ENCODE data around the gene SMAD7.

SMAD7 gene

GRCh38 chr18:48913775-48914174 is 37.0 kb downstream of the SMAD7 start:
- DNase-seq, result no peak

DNA sequence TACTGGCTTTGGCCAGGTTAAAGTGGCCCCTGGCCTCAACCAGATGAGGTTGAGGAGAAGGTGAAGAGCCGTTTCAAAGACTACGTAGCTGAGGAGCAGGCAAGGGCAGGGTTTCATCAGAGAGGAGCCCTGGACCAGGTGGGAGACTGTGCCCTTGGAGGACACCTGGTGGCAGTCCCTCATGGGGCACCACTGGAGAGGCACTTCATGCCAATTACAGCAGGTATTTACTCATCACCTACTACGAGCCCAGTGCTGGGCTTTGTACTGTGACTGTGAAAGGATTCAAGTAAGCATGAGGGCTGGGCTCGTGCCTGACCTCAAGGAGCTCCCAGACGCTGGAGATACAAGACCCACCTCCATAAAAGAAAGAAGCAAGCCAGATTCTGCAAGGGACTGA is 37.6 kb downstream of the SMAD7 start:
- DNase-seq, result no peak

GRCh38 chr18:48910972-48911545 is 39.7 kb downstream of the SMAD7 start:
- no peak for DNase-seq

DNA sequence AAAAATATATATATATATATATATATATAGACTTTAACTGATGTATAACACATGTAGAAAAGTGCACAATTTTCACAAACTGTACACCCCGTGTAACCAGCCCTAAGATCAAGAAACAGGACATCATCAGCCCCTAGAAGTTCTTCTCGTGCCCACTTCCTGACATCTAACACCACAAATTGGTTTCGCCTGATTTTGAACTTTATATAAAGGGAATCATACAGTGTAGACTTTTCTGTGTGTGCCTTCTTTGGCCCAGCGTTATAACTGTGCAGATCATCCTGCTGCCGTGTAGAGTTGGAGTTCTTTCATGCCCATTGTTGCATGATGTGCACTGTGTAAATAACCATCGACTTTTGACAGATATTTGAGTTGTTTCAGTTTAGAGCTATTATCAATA is 41.0 kb downstream of the SMAD7 start:
- DNase-seq, result no peak

DNA sequence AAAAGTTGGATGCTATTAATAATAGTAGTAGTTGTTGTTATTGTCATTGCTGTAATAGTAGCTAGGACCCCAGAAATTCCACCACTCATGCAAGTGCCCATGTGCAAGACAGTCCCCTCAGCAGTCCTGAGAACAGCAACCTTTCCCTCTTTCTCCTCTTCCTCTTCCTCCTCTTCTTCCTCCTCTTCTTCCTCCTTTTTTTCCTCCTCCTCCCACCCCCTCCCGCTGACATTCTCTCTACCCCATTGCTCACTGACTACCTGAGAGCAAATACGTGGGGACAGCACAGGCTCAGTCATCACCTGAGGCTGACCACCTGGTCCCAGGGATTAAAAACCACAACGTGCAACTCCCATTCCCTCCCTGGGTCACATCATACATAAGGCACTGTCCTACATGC is 41.8 kb downstream of the SMAD7 start:
- no peak for DNase-seq

- no peak for DNase-seq
Observed at GRCh38 chr18:48905513-48905912, 45.3 kb downstream of the SMAD7 start.

DNA sequence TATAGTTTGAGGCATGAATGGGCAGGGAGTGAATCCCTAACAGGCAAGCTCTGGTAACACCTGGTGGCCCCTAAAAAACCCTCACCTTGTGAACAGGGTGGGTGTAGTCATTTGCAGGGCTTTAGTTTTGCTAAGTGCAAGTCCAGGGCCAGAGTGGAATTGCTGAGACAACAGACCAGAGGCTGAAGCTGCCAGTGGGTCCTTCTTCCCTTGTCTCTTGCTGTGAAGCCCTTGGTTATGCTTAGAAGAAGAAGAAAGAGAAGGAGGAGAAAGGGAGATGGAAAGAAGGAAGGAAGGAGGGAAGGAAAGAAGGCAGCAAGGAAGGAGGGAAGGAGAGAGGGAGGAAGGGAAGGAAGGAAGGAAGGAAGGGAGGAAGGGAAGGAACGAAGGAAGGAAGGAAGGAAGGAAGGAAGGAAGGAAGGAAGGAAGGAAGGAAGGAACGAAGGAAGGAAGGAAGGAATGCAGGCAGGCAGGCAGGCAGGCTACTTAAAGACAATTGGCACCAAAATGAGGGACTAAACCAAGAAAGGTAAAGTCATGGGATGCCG is 45.8 kb downstream of the SMAD7 start:
- DNase-seq, result no peak

- DNase-seq, result no peak
Observed at GRCh38 chr18:48904091-48904490, 46.7 kb downstream of the SMAD7 start.

- no peak for DNase-seq
Observed at GRCh38 chr18:48902856-48903601, 47.7 kb downstream of the SMAD7 start.

- no peak for DNase-seq
Observed at GRCh38 chr18:48902023-48902855, 48.5 kb downstream of the SMAD7 start.

- no peak for DNase-seq
Observed at GRCh38 chr18:48901145-48902022, 49.4 kb downstream of the SMAD7 start.

GRCh38 chr18:48900469-48900868 is 50.3 kb downstream of the SMAD7 start:
- no peak for DNase-seq

DNA sequence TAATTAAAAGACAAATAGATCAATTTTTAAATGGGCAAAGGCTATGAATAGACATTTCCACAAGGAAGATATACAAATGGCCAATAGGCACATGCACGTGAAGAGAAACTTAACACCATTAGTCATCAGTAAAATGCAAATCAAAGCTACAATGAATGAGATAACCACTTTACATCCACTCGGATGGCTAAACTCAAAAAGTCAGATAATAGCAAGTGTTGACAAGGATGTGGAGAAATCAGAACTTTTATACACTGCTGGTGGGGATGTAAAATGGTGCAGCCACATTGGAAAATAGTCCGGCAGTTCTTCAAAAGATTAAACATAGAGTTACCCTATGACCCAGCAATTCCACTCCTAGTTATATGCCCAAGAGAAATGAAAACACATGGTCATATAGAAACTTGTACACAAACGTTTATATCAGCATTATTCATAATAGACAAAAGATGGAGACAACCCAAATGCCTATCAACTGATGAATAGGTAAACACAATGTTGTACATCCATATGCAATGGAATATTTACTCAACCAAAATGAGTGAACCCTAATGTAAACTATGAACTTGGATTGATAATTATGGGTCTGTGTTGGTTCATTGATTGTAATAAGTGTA is 51.1 kb downstream of the SMAD7 start:
- no peak for DNase-seq

DNA sequence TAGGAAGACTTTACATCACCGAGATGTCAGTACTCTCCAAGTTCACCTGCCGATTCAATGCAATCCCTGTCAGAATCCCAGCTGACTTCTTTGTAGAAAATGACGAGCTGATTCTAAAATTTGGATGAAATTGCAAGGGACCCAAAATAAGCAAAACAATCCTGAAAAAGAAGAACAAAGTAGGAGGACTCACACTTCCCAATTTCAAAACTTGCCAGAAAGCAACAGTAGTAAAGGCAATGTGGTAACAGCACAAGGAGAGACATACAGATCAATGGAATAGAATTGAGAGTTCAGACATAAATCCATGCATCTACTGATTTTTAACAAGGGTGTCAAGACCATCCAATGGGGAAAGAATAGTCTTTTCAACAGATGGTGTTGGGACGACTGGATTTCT is 52.2 kb downstream of the SMAD7 start:
- no peak for DNase-seq

GRCh38 chr18:48897531-48897930 is 53.2 kb downstream of the SMAD7 start:
- no peak for DNase-seq

DNA sequence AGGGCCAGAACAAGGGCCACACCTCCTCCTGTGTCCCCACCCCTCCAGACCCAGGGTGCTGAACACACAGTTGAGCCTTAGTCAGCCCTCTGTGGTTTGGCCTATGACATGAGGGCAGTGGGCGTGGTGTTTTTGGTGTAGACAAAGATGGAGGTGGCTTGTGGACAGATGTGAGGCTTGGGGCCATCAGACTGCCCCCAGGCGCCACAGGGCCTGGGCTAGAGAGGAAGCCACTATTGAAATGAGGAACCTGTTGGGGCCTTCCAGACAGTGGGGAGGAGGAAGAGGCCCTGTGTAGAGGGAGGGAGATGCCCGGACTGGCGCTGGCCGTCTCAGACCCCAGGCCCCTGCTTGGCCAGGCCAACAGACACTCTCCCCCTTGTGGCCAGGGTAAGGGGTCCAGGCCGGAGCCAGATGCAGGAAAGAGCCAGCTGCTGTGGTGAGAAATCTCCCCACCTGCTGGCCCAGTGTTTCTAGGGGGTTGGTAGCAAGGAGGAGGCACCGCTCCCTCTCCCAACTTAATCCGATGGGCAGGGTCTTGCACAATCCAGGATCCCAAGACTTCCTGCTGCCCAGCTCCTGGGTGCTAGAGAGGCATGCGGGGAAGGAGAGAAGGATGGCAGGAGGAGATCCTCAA is 53.8 kb downstream of the SMAD7 start:
- no peak for DNase-seq

DNA sequence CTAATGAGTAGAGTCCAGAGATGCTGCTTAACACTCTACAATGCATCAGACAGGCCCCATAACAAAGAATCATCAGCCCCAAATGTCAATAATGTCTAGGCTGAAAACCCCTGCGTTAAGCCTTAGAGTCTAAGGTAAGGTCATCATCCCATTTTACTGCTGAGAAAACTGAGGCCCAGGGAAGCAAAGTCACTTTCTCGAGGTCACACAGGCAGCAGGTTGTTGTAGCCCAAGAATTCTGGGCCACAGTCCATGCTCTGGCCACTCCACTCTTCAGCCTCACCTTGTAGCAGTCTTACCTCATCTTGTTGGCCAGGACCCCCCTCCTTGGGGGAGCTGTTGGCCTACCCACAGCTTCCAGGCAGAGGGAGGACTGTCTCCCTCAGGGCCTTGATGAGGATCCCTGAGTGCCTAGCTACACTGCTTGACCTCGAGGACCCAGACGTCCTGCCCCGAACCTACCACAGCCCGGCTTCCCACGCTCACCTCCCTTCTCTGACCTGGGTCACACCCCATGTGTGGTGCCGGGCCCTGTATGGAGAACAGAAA is 54.4 kb downstream of the SMAD7 start:
- DNase-seq, result no peak

GRCh38 chr18:48894799-48895346 is 55.9 kb downstream of the SMAD7 start:
- no peak for DNase-seq

DNA sequence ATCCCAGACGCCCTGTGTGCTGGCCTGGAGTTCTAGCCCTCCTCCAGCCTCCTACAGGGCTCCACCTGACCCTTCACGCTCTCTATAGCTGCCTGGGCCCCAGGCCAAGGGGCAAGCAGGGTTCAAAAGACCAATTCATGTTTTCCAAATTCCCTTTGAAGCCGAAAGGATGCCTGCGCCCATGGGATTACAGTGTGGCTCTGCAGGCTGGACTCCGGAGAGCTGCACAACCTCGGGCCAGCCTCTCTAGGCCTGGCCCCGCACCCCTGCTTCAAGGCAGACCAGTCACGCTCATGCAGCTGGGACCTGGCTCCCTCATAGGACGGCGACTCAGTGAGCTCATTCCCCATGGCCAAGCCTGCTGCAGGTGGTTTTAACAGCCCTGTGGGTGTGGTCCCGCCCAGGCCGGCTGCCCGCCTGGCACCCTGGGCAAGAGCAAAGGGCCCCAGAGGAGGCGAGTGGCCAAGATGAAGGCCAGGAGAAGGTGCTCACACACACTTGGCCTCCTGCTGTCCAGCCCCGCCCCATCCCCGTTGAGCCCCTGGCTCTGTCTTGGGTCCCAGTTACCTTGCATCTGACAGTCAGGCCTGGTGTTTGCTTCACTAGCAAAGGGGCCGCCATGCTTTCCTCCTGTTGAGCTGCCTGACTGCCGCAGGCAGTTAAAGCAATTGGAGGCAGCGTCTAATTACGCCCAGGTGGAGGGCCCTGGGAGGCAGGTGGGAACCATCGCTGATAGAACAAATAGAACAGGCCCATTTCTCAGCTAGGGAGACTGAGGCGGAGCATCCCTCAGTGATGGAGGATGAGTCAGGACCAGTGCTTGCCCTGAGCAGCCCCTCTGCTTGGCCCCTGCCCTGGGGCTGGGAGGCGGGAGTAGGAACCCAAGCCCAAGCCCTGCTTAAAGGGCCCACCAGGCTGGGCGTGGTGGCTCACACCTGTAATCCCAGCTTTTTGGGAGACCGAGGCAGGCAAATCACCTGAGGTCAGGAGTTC is 56.9 kb downstream of the SMAD7 start:
- no peak for DNase-seq

Data from NCI-H526 treated with DMSO at 0.1 percent for 48 hours (cell line).